GM12878 (cell line): ENCODE data around the gene LMAN2. TPM values are rescaled to one million over a fixed set of nuclear protein-coding genes. Genes with fewer than 3 reads are reported as not detected.
A peak's percentile ranks its signal among the peaks of the same experiment; 100 is the strongest.

Experiments used
- ATF3 ChIP-seq: IDR thresholded peaks from 2 replicates; pipeline ENCODE4 v1.6.1; 2011; ENCODE audit warnings: low read depth, mild to moderate bottlenecking, low read length, moderate library complexity, borderline replicate concordance; ENCODE audit errors: extremely low read depth
- BACH1 ChIP-seq: fragments of 450-650 bp; IDR thresholded peaks from 2 replicates; pipeline ENCODE4 v1.6.1; 2017; ENCODE audit warnings: mild to moderate bottlenecking, borderline replicate concordance
- CHD2 ChIP-seq: IDR thresholded peaks from 2 replicates; pipeline ENCODE4 v1.6.1; 2011; ENCODE audit warnings: low read depth, low read length, improper control_type of control experiment, borderline replicate concordance
- EGR1 ChIP-seq, 2 experiments: IDR thresholded peaks; 1 replicate in 1 of 2; 2 replicates in 1 of 2; pipeline ENCODE4 v1.6.1; 2011 to 2012; ENCODE audit warnings: low read depth in 2 of 2, low read length in 2 of 2, borderline replicate concordance in 1 of 2, mild to moderate bottlenecking in 1 of 2, moderate library complexity in 1 of 2
- HDAC6 ChIP-seq: fragments of 200-600 bp; sonication (generic); IDR thresholded peaks from one replicate; pipeline ENCODE4 v1.8.0; 2017; ENCODE audit warnings: antibody characterized with exemption; ENCODE audit not compliant: unreplicated experiment
- KLF5 ChIP-seq: fragments of 450-650 bp; IDR thresholded peaks from 2 replicates; pipeline ENCODE4 v1.6.1; 2014; ENCODE audit warnings: mild to moderate bottlenecking; ENCODE audit not compliant: partially characterized antibody
- LARP7 ChIP-seq: fragments of 450-650 bp; IDR thresholded peaks from 2 replicates; pipeline ENCODE4 v1.6.1; 2017; ENCODE audit warnings: mild to moderate bottlenecking
- MEF2B ChIP-seq: fragments of 450-650 bp; IDR thresholded peaks from 2 replicates; pipeline ENCODE4 v1.6.1; 2018; ENCODE audit warnings: mild to moderate bottlenecking, moderate library complexity; ENCODE audit not compliant: partially characterized antibody, poor library complexity, severe bottlenecking
- NRF1 ChIP-seq: conservative IDR thresholded peaks from 2 replicates; pipeline ENCODE4 v1.6.1; 2011; ENCODE audit warnings: mild to moderate bottlenecking, low read depth, low read length, improper control_type of control experiment
- RCOR1 ChIP-seq: conservative IDR thresholded peaks from 2 replicates; pipeline ENCODE4 v1.6.1; 2012; ENCODE audit warnings: low read depth, low read length, improper control_type of control experiment
- RELA ChIP-seq: fragments of 450-650 bp; IDR thresholded peaks from 2 replicates; pipeline ENCODE4 v1.8.0; 2014; ENCODE audit warnings: borderline replicate concordance; ENCODE audit not compliant: partially characterized antibody
- RUNX3 ChIP-seq: IDR thresholded peaks from 2 replicates; pipeline ENCODE4 v1.6.1; 2012; ENCODE audit warnings: low read length, inconsistent platforms
- SRF ChIP-seq, 2 experiments: IDR thresholded peaks; 2 replicates each; pipeline ENCODE4 v1.6.1; 2011; ENCODE audit warnings: low read depth in 2 of 2, low read length in 2 of 2, mild to moderate bottlenecking in 1 of 2, moderate library complexity in 1 of 2
- WRNIP1 ChIP-seq: IDR thresholded peaks from 2 replicates; pipeline ENCODE4 v1.6.1; 2011; ENCODE audit warnings: low read depth, low read length, improper control_type of control experiment, borderline replicate concordance
- ZNF24 ChIP-seq: fragments of 450-650 bp; IDR thresholded peaks from 2 replicates; pipeline ENCODE4 v1.6.1; 2017; ENCODE audit warnings: antibody characterized with exemption, mild to moderate bottlenecking
- ZNF384 ChIP-seq: IDR thresholded peaks from 2 replicates; pipeline ENCODE4 v1.6.1; 2012; ENCODE audit warnings: low read depth, mild to moderate bottlenecking, low read length, improper control_type of control experiment, borderline replicate concordance
- polyA plus RNA-seq, 11 experiments: library from polyadenylated mRNA; depleted of rRNA in 4 of 11; unstranded in 6 of 11; stranded (reverse) in 5 of 11; fragments of >200 nt; fragmentation: Nextera tagmentation in 4 of 11; fragmentation: Illumina TruSeq in 1 of 11; extraction: Ambion mirVana in 4 of 11; extraction: Trizol in 1 of 11; gene quantifications; 1 replicate in 1 of 11; 2 replicates in 10 of 11; pipeline versions ENCODE4 v1.2.1 to v1.2.3, GENCODE V29; 2011 to 2016; ENCODE audit warnings: inconsistent platforms in 2 of 11, missing spikeins in 2 of 11, low read depth in 1 of 11
- total RNA-seq, 4 experiments: library from RNA; depleted of rRNA in 3 of 4; stranded (reverse); fragments of >200 nt in 3 of 4; fragmentation: Illumina TruSeq in 1 of 4; extraction: Trizol in 1 of 4; gene quantifications; 2 replicates each; pipeline versions ENCODE4 v1.2.1 to v1.2.3, GENCODE V29; 2013 to 2021
- TF ChIP-seq, protein P1 (sequence below): IDR thresholded peaks from 2 replicates; pipeline ENCODE4 v1.6.1; 2011; ENCODE audit warnings: low read depth, low read length, improper control_type of control experiment, borderline replicate concordance
- TF ChIP-seq, protein P2 (sequence below): IDR thresholded peaks from 2 replicates; pipeline ENCODE4 v1.6.1; 2012; ENCODE audit warnings: low read length, inconsistent platforms
- TF ChIP-seq, protein P3 (sequence below): fragments of 450-650 bp; IDR thresholded peaks from 2 replicates; pipeline ENCODE4 v1.6.1; 2014; ENCODE audit warnings: mild to moderate bottlenecking
- TF ChIP-seq, protein P4 (sequence below): fragments of 450-650 bp; conservative IDR thresholded peaks from 2 replicates; pipeline ENCODE4 v1.6.1; 2017; ENCODE audit warnings: mild to moderate bottlenecking, moderate library complexity
- TF ChIP-seq, protein P5 (sequence below): IDR thresholded peaks from 2 replicates; pipeline ENCODE4 v1.6.1; 2011; ENCODE audit warnings: borderline replicate concordance, low read depth, mild to moderate bottlenecking, moderate library complexity, low read length; ENCODE audit not compliant: insufficient read depth, poor library complexity, severe bottlenecking

LMAN2 gene
- total and polyA plus RNA-seq, 10 of the 15 experiments (the other 5 are each of a cell fraction or from before 2014, with no cell fraction given) = 2.4 to 264 (median 147) TPM

- TF ChIP-seq ATF3 (no peak), KLF5 (no peak), SRF (IDR thresholded peaks at IDR 0.05; ENCODE audit: low read depth in 2 of 2, low read length in 2 of 2) (0 out of 4 replicates have a peak, but pooled peaks of 1 of the 2 experiments have one; percentile 35), LARP7 (no peak), NRF1 (no peak), WRNIP1 (no peak), ZNF24 (no peak), ZNF384 (no peak), HDAC6 (no peak), RCOR1 (no peak), RUNX3 (peak; percentile 71), MEF2B (no peak), CHD2 (no peak), EGR1 (IDR thresholded peaks at IDR 0.05; ENCODE audit: borderline replicate concordance in 1 of 2, low read depth in 2 of 2, low read length in 2 of 2) (no peak), RELA (no peak), BACH1 (no peak)
- TF ChIP-seq, protein P1, sequence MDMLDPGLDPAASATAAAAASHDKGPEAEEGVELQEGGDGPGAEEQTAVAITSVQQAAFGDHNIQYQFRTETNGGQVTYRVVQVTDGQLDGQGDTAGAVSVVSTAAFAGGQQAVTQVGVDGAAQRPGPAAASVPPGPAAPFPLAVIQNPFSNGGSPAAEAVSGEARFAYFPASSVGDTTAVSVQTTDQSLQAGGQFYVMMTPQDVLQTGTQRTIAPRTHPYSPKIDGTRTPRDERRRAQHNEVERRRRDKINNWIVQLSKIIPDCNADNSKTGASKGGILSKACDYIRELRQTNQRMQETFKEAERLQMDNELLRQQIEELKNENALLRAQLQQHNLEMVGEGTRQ = no peak
- TF ChIP-seq, protein P2, sequence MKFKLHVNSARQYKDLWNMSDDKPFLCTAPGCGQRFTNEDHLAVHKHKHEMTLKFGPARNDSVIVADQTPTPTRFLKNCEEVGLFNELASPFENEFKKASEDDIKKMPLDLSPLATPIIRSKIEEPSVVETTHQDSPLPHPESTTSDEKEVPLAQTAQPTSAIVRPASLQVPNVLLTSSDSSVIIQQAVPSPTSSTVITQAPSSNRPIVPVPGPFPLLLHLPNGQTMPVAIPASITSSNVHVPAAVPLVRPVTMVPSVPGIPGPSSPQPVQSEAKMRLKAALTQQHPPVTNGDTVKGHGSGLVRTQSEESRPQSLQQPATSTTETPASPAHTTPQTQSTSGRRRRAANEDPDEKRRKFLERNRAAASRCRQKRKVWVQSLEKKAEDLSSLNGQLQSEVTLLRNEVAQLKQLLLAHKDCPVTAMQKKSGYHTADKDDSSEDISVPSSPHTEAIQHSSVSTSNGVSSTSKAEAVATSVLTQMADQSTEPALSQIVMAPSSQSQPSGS = peak; percentile 80
- TF ChIP-seq, protein P3, sequence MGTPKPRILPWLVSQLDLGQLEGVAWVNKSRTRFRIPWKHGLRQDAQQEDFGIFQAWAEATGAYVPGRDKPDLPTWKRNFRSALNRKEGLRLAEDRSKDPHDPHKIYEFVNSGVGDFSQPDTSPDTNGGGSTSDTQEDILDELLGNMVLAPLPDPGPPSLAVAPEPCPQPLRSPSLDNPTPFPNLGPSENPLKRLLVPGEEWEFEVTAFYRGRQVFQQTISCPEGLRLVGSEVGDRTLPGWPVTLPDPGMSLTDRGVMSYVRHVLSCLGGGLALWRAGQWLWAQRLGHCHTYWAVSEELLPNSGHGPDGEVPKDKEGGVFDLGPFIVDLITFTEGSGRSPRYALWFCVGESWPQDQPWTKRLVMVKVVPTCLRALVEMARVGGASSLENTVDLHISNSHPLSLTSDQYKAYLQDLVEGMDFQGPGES = no peak
- TF ChIP-seq, protein P4, sequence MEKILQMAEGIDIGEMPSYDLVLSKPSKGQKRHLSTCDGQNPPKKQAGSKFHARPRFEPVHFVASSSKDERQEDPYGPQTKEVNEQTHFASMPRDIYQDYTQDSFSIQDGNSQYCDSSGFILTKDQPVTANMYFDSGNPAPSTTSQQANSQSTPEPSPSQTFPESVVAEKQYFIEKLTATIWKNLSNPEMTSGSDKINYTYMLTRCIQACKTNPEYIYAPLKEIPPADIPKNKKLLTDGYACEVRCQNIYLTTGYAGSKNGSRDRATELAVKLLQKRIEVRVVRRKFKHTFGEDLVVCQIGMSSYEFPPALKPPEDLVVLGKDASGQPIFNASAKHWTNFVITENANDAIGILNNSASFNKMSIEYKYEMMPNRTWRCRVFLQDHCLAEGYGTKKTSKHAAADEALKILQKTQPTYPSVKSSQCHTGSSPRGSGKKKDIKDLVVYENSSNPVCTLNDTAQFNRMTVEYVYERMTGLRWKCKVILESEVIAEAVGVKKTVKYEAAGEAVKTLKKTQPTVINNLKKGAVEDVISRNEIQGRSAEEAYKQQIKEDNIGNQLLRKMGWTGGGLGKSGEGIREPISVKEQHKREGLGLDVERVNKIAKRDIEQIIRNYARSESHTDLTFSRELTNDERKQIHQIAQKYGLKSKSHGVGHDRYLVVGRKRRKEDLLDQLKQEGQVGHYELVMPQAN = peak; percentile 52; the same call in 1 of the 2 replicates
- TF ChIP-seq, protein P5, sequence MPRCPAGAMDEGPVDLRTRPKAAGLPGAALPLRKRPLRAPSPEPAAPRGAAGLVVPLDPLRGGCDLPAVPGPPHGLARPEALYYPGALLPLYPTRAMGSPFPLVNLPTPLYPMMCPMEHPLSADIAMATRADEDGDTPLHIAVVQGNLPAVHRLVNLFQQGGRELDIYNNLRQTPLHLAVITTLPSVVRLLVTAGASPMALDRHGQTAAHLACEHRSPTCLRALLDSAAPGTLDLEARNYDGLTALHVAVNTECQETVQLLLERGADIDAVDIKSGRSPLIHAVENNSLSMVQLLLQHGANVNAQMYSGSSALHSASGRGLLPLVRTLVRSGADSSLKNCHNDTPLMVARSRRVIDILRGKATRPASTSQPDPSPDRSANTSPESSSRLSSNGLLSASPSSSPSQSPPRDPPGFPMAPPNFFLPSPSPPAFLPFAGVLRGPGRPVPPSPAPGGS = no peak
Observed at GRCh38 chr5:177389241-177390169, 38.0 kb upstream of the LMAN2 start (continued).
